DOHH2 (cell line): ENCODE data around the gene MAK.
A peak's percentile ranks its signal among the peaks of the same experiment; 100 is the strongest.
"Not testable (repeated sequence)": the region's sequence is repeated elsewhere in the genome, so short reads cannot be mapped to it uniquely, and the experiment has no call there.

ENCODE experiments used
- H3F3A ChIP-seq: fragments of 200-600 bp; sonication (generic), shearing (Covaris generic); 2 replicates; pipeline ENCODE4 v1.6.0; 2016; ENCODE audit warnings: antibody characterized with exemption, mild to moderate bottlenecking; ENCODE audit not compliant: control insufficient read depth, insufficient read depth
- H3K27ac ChIP-seq: fragments of 200-600 bp; sonication (generic); 2 replicates; pipeline ENCODE4 v1.5.1; 2014; ENCODE audit warnings: low read depth, mild to moderate bottlenecking, low read length, moderate library complexity
- H3K27me3 ChIP-seq: fragments of 200-600 bp; sonication (generic); 2 replicates; pipeline ENCODE4 v1.6.1; 2014; ENCODE audit warnings: mild to moderate bottlenecking, low read length, mixed read lengths; ENCODE audit not compliant: control insufficient read depth
- H3K36me3 ChIP-seq: fragments of 200-600 bp; sonication (generic); 2 replicates; pipeline ENCODE4 v1.6.1; 2014; ENCODE audit warnings: mild to moderate bottlenecking, low read length, moderate library complexity, mixed read lengths; ENCODE audit not compliant: control insufficient read depth
- H3K4me1 ChIP-seq: fragments of 200-600 bp; sonication (generic); 2 replicates; pipeline ENCODE4 v1.6.1; 2014; ENCODE audit warnings: mild to moderate bottlenecking, low read length, mixed read lengths; ENCODE audit not compliant: control insufficient read depth
- H3K4me2 ChIP-seq: fragments of 200-600 bp; sonication (generic); 2 replicates; pipeline ENCODE4 v1.6.0; 2014; ENCODE audit warnings: mild to moderate bottlenecking, low read length, moderate library complexity
- H3K4me3 ChIP-seq: fragments of 200-600 bp; sonication (generic); 2 replicates; pipeline ENCODE4 v1.5.1; 2014; ENCODE audit warnings: mild to moderate bottlenecking, low read length, mixed read lengths
- H3K79me2 ChIP-seq: fragments of 200-600 bp; sonication (generic); 2 replicates; pipeline ENCODE4 v1.6.1; 2014; ENCODE audit warnings: mild to moderate bottlenecking, low read length, mixed read lengths; ENCODE audit not compliant: control insufficient read depth
- H3K9me2 ChIP-seq: fragments of 200-600 bp; sonication (generic); replicated peaks from 2 replicates; pipeline ENCODE4 v1.6.1; 2014; ENCODE audit warnings: mild to moderate bottlenecking, low read length, mixed read lengths; ENCODE audit not compliant: control insufficient read depth
- H3K9me3 ChIP-seq: fragments of 200-600 bp; sonication (generic); 2 replicates; pipeline ENCODE4 v1.6.1; 2014; ENCODE audit warnings: antibody characterized with exemption, low read length, mixed read lengths; ENCODE audit not compliant: control insufficient read depth, insufficient read depth
- H4K20me1 ChIP-seq: fragments of 200-600 bp; sonication (generic); 2 replicates; pipeline ENCODE4 v1.6.0; 2014; ENCODE audit warnings: low read depth, mild to moderate bottlenecking, antibody characterized with exemption, low read length, moderate library complexity; ENCODE audit not compliant: control insufficient read depth, insufficient read depth
- EZH2phosphoT487 ChIP-seq: fragments of 200-600 bp; sonication (generic); IDR thresholded peaks from 2 replicates; pipeline ENCODE4 v1.6.1; 2017; ENCODE audit warnings: borderline replicate concordance, mild to moderate bottlenecking, antibody characterized with exemption, low read length, moderate library complexity, mixed read lengths
- TF ChIP-seq, protein P1 (sequence below): fragments of 200-600 bp; sonication (generic); IDR thresholded peaks from one replicate; pipeline ENCODE4 v1.5.1; 2014; ENCODE audit warnings: antibody characterized with exemption, mild to moderate bottlenecking, low read depth, low read length; ENCODE audit not compliant: poor library complexity, severe bottlenecking

The MAK gene

DNA sequence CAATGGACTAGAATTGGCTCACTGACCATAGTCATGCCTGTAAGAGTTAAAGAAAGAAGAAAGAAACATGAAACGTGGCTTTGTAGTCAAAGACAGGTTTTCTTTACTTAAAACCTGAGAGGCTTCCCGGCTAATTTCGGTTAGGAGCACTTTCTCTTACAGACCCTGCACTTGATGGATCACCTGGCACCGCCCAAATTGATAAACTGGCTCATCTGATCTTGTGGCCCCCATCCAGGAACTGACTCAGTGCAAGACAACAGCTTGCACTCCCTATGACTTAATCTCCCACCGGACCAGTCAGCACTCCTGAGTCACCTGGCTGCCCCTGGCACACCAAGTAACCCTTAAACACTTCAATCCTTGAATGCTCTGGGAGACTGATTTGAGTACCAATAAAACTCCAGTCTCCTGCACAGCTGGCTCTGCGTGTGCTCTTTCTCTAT is 78.4 kb downstream of the MAK start:
- H3K4me2 ChIP-seq: no peak overlapping the region
- H3K4me3 ChIP-seq: no peak overlapping the region
- H4K20me1 ChIP-seq: no peaks in the 10 kb centered on the region
- H3K4me1 ChIP-seq: no peaks in the 10 kb centered on the region
- no peaks in the 10 kb centered on the region for H3K9me2 ChIP-seq
- no peaks in the 10 kb centered on the region for H3F3A ChIP-seq
- no peaks in the 10 kb centered on the region for H3K9me3 ChIP-seq
- no peak for TF ChIP-seq EZH2phosphoT487
- TF ChIP-seq, protein P1, sequence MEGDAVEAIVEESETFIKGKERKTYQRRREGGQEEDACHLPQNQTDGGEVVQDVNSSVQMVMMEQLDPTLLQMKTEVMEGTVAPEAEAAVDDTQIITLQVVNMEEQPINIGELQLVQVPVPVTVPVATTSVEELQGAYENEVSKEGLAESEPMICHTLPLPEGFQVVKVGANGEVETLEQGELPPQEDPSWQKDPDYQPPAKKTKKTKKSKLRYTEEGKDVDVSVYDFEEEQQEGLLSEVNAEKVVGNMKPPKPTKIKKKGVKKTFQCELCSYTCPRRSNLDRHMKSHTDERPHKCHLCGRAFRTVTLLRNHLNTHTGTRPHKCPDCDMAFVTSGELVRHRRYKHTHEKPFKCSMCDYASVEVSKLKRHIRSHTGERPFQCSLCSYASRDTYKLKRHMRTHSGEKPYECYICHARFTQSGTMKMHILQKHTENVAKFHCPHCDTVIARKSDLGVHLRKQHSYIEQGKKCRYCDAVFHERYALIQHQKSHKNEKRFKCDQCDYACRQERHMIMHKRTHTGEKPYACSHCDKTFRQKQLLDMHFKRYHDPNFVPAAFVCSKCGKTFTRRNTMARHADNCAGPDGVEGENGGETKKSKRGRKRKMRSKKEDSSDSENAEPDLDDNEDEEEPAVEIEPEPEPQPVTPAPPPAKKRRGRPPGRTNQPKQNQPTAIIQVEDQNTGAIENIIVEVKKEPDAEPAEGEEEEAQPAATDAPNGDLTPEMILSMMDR: no peak
- H3K27ac ChIP-seq: no peak overlapping the region
- H3K79me2 ChIP-seq: peaks cover 7% of the 10 kb centered on the region
- H3K27me3 ChIP-seq: no peaks in the 10 kb centered on the region
- H3K36me3 ChIP-seq: peaks cover 43% of the 10 kb centered on the region

GRCh38 chr6:10759312-10759839 is 79.0 kb downstream of the MAK start:
- no peak for TF ChIP-seq EZH2phosphoT487
- TF ChIP-seq, protein P1: peak; percentile 62
- H4K20me1 ChIP-seq: no peaks in the 10 kb centered on the region
- H3K9me3 ChIP-seq: no peaks in the 10 kb centered on the region
- no peak overlapping the region for H3K4me3 ChIP-seq
- H3K9me2 ChIP-seq: no peaks in the 10 kb centered on the region
- H3K36me3 ChIP-seq: peaks cover 49% of the 10 kb centered on the region
- H3K27ac ChIP-seq: no peak overlapping the region
- H3K4me1 ChIP-seq: no peaks in the 10 kb centered on the region
- H3K4me2 ChIP-seq: no peak overlapping the region
- H3K79me2 ChIP-seq: peaks cover 13% of the 10 kb centered on the region
- H3F3A ChIP-seq: no peaks in the 10 kb centered on the region
- no peaks in the 10 kb centered on the region for H3K27me3 ChIP-seq

GRCh38 chr6:10756085-10756484 is 82.3 kb downstream of the MAK start:
- Histone ChIP-seq H3K4me2 (no peak overlapping the region), H3K9me2 (no peaks in the 10 kb centered on the region), H3K79me2 (peaks cover 41% of the 10 kb centered on the region), H3K27ac (no peak overlapping the region), H3K4me1 (no peaks in the 10 kb centered on the region), H3F3A (no peaks in the 10 kb centered on the region), H3K9me3 (no peaks in the 10 kb centered on the region), H3K4me3 (no peak overlapping the region), H3K27me3 (no peaks in the 10 kb centered on the region), H3K36me3 (peaks cover 75% of the 10 kb centered on the region), H4K20me1 (no peaks in the 10 kb centered on the region)
- TF ChIP-seq EZH2phosphoT487: no peak
- TF ChIP-seq, protein P1: no peak

DNA sequence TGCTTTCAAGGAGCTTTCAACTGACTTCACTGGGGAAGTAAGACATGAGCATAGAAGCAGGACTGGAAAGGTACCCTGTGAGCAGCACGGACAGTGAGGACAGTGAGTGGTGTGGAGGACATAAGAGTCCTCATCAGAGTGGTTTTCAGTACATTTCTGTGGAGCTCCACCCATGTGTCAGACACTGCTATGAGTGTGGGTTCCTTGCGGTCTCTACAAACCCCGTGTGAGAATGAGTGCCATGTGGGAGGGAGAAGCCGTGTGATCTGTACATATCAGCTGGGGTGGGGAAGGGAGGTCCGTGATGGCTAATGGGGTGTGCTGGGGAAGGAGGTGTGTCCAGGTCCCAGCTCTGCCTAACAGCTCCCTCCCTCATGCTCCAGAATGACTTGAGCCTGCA is 86.6 kb downstream of the MAK start:
- H3F3A ChIP-seq, H3K4me2 ChIP-seq, H4K20me1 ChIP-seq, H3K27me3 ChIP-seq, H3K9me2 ChIP-seq, H3K9me3 ChIP-seq, H3K4me3 ChIP-seq, H3K27ac ChIP-seq: not testable (repeated sequence)
- H3K36me3 ChIP-seq: peaks cover 76% of the 10 kb centered on the region
- H3K4me1 ChIP-seq: peaks cover 18% of the 10 kb centered on the region
- H3K79me2 ChIP-seq: peaks cover 82% of the 10 kb centered on the region

- H3K79me2 ChIP-seq: peaks cover 80% of the 10 kb centered on the region
- H3K4me1 ChIP-seq: peaks cover 25% of the 10 kb centered on the region
- not testable (repeated sequence) for H3K9me2 ChIP-seq, H3K27ac ChIP-seq, H3K27me3 ChIP-seq, H3K4me2 ChIP-seq, H3K4me3 ChIP-seq, H3F3A ChIP-seq, H4K20me1 ChIP-seq, H3K9me3 ChIP-seq
- peaks cover 67% of the 10 kb centered on the region for H3K36me3 ChIP-seq
These were observed 87.8 kb downstream of the MAK start for GRCh38 chr6:10750568-10750967.
